Right lobe of liver (tissue), 4 donors: ENCODE measurements around the gene HTN3.
"Not testable (repeated sequence)": the region's sequence is repeated elsewhere in the genome, so short reads cannot be mapped to it uniquely, and the experiment has no call there.

Source experiments
- POLR2A ChIP-seq: fragments of 450-650 bp; IDR thresholded peaks from one replicate; pipeline ENCODE4 v1.6.1; 2017; ENCODE audit warnings: antibody characterized with exemption, mild to moderate bottlenecking
- TF ChIP-seq, protein P1 (sequence below), 4 donors: fragments of 200-600 bp in 3 of 4; fragments of 450-650 bp in 1 of 4; IDR thresholded peaks; one replicate each; pipeline versions ENCODE4 v1.5.1 to v1.8.0; 2016 to 2022; ENCODE audit warnings: antibody characterized with exemption in 4 of 4, mild to moderate bottlenecking in 2 of 4
- donor health status: DM: no; HTN: no; CAD: no.
- donor health status: DM: no; HTN: no; CAD: no.
- donor health status: DM: no; HTN: yes; CAD: no.

DNA sequence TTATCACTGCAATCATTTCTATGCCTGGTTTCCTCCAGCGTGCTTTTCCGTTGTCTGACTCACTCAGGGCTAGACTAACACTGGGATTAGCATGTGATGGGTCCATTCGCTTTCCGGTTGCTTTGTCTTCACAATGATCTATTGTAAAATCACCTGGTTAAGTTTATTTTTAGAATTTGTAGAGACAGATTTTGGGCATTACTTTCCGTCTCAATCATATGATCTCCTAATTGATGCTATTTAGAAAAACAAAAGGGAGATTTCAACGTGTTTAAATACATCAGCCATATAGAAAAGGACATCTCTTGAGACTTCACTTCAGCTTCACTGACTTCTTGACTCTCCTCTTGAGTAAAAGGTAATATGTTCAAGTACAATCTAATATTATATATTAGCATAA, 21.9 kb downstream of the HTN3 start, which contains the start of gene HTN1:
- TF ChIP-seq, protein P1, sequence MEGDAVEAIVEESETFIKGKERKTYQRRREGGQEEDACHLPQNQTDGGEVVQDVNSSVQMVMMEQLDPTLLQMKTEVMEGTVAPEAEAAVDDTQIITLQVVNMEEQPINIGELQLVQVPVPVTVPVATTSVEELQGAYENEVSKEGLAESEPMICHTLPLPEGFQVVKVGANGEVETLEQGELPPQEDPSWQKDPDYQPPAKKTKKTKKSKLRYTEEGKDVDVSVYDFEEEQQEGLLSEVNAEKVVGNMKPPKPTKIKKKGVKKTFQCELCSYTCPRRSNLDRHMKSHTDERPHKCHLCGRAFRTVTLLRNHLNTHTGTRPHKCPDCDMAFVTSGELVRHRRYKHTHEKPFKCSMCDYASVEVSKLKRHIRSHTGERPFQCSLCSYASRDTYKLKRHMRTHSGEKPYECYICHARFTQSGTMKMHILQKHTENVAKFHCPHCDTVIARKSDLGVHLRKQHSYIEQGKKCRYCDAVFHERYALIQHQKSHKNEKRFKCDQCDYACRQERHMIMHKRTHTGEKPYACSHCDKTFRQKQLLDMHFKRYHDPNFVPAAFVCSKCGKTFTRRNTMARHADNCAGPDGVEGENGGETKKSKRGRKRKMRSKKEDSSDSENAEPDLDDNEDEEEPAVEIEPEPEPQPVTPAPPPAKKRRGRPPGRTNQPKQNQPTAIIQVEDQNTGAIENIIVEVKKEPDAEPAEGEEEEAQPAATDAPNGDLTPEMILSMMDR (IDR thresholded peaks at IDR 0.05) = not testable (repeated sequence)
- TF ChIP-seq POLR2A = not testable (repeated sequence)
